ENCODE results near the gene TSG101. TPM values are rescaled to one million over a fixed set of nuclear protein-coding genes. Genes with fewer than 3 reads are reported as not detected.

TSG101 gene, protein sequence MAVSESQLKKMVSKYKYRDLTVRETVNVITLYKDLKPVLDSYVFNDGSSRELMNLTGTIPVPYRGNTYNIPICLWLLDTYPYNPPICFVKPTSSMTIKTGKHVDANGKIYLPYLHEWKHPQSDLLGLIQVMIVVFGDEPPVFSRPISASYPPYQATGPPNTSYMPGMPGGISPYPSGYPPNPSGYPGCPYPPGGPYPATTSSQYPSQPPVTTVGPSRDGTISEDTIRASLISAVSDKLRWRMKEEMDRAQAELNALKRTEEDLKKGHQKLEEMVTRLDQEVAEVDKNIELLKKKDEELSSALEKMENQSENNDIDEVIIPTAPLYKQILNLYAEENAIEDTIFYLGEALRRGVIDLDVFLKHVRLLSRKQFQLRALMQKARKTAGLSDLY
- total RNA-seq = 10 to 100 TPM; 60.1 to 93.2 (median 80.5) TPM

DNA sequence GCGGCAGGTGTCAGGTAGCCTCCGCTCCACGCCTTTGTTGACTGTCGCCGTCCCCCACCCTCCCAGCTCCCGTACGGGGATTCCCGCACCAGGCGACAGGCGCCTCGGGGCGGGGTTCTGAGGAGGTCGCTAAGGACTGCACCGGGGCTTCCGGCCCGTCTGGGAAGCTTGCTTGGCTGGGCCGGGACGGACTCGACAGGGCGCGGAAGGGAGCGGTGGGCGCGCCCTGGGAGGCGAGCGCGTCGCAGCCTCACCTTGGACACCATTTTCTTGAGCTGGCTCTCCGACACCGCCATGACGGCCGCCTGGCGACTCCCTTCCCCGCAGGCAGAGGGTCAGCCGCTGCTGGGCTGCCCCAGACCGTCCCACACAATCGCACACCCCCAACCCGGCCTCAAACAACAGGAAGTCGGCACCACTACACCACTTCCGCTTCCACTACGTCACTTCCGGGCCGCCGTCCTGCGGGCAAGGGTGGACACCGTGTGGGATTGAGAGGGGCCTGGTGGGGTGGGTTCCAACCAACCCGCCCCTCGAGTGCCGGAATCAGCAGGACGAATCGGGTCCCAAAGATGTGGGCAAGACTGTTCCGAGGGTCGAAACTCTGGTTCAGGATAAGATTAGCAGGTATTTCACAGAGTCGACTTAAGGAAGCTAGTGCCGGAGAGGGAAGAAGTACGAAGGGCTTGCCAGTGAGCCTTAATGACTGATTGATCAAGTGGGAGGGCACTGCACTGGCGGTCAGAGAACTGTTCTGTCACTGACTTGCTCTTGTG, at the start of gene TSG101:
Gene TSG101, minus strand, starts transcription at position 422 of the 776 bp plus-strand sequence. Its CDS starts 126 bp downstream, at position 296.
- Histone ChIP-seq H3K27me3 (no peaks in the 10 kb centered on the region), H3K4me3 (peak within 1 kb of the TSS; percentile 80 to 98 (median 97)), H3K9me3 (no peaks in the 10 kb centered on the region), H3K4me1 (peaks cover 16 to 51% (median 33%) of the 10 kb centered on the region in 4 donors), H3K27ac (replicated peaks in 1 of 4) (peak within 1 kb of the TSS; percentile 88 to 96 (median 93)), H3K36me3 (peaks cover 2 to 23% (median 3%) of the 10 kb centered on the region in 4 donors)
- DNase-seq (ENCODE audit: extremely low spot score) = peak; percentile 98
- under 1% methylated on average over 32 of the region's 57 CpGs for WGBS
- intact Hi-C loops (cut with DNase I) = loop anchor here (5.0 kb wide), 2 partner anchors 129 to 204 kb away; partner anchors contain the start of genes GTF2H1 and HPS5
- TF ChIP-seq, protein P1, sequence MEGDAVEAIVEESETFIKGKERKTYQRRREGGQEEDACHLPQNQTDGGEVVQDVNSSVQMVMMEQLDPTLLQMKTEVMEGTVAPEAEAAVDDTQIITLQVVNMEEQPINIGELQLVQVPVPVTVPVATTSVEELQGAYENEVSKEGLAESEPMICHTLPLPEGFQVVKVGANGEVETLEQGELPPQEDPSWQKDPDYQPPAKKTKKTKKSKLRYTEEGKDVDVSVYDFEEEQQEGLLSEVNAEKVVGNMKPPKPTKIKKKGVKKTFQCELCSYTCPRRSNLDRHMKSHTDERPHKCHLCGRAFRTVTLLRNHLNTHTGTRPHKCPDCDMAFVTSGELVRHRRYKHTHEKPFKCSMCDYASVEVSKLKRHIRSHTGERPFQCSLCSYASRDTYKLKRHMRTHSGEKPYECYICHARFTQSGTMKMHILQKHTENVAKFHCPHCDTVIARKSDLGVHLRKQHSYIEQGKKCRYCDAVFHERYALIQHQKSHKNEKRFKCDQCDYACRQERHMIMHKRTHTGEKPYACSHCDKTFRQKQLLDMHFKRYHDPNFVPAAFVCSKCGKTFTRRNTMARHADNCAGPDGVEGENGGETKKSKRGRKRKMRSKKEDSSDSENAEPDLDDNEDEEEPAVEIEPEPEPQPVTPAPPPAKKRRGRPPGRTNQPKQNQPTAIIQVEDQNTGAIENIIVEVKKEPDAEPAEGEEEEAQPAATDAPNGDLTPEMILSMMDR (IDR thresholded peaks at IDR 0.05) = peak in 1 of 3 experiments; percentile 7
- TF ChIP-seq POLR2AphosphoS5 (IDR thresholded peaks at IDR 0.05) (peak; percentile 96 to 97), POLR2A (IDR thresholded peaks at IDR 0.05; ENCODE audit: low read depth) (peak; percentile 81), EP300 (IDR thresholded peaks at IDR 0.05) (no peak)

DNA sequence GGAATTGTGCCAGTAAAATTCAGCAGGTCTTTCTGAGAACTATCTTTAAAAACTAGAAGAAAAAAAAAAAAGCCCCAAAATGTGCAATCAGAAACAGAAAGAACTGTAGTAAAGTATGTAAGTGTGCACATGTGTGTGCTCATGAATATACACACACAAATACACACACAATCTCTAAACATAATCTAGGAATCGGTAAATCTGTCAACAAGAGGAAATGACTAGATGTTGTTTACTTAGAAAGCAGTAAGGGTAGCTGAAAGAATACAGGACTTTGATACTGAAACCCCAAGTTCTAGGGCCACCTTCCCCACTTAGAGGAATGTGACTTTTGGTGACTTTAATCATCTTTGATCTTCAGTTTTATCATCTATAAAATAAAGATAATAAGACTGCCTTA, 48.6 kb upstream of the TSG101 start:
- TF ChIP-seq POLR2AphosphoS5 (IDR thresholded peaks at IDR 0.05) (no peak), POLR2A (IDR thresholded peaks at IDR 0.05; ENCODE audit: low read depth) (no peak), EP300 (IDR thresholded peaks at IDR 0.05) (no peak)
- TF ChIP-seq, protein P1 (IDR thresholded peaks at IDR 0.05) = no peak
- H3K27ac ChIP-seq (replicated peaks in 1 of 4) = no peak overlapping the region
- intact Hi-C loops (cut with DNase I) = no loop called here
- no peak for DNase-seq (ENCODE audit: extremely low spot score)
- no peaks in the 10 kb centered on the region for H3K9me3 ChIP-seq
- H3K4me3 ChIP-seq = no peak overlapping the region
- H3K4me1 ChIP-seq = no peaks in the 10 kb centered on the region
- H3K36me3 ChIP-seq = peaks cover 6 to 88% (median 71%) of the 10 kb centered on the region in 4 donors
- no peaks in the 10 kb centered on the region for H3K27me3 ChIP-seq
- WGBS = 78% methylated on average over 1 of the region's 1 CpG

DNA sequence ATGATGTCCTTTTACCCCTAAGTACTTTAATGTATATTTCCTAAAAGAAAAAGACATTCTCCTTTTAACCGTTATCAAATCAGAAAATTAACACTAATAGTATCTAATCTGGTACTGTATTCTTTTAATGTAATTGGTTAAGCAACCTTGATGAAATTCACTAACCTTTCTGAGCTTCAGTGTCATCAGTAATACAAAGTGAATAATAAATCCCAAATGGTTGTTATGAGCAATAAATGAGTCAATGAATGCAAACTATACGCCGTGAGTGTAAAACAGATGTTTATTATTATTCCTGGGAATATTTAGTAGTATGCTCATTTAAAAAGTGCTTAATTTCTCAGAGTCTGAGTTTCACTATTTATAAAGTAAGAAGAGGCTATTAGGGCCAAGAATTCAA, 40.3 kb upstream of the TSG101 start:
- H3K9me3 ChIP-seq = no peaks in the 10 kb centered on the region
- no peaks in the 10 kb centered on the region for H3K4me1 ChIP-seq
- H3K4me3 ChIP-seq = no peak overlapping the region
- 74% methylated on average over 3 of the region's 3 CpGs for WGBS
- intact Hi-C loops (cut with DNase I) = no loop called here
- H3K27me3 ChIP-seq = no peaks in the 10 kb centered on the region
- H3K27ac ChIP-seq (replicated peaks in 1 of 4) = no peak overlapping the region
- no peak for TF ChIP-seq POLR2AphosphoS5 (IDR thresholded peaks at IDR 0.05)
- TF ChIP-seq, protein P1 (IDR thresholded peaks at IDR 0.05) = no peak
- no peak for TF ChIP-seq EP300 (IDR thresholded peaks at IDR 0.05)
- no peak for TF ChIP-seq POLR2A (IDR thresholded peaks at IDR 0.05; ENCODE audit: low read depth)
- DNase-seq (ENCODE audit: extremely low spot score) = no peak
- peaks cover 32 to 86% (median 78%) of the 10 kb centered on the region in 4 donors for H3K36me3 ChIP-seq

DNA sequence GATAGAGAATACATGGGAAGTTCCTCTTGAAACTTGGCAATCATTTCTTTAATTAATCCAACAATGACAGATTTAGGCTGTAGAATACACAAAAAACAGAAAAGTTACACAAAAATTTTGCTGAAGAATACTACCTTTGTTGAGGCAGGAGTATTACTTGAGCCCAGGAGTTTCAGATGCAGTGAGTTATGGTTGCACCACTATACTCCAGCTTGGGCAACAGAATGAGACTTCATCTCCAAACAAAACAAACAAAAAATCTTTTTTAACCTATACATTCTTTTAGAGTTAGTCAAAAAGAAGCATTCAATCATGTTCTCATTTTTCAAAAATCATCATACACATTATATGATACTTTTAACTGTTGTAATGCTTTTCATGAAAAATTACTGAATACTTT, 39.7 kb upstream of the TSG101 start:
- no peaks in the 10 kb centered on the region for H3K9me3 ChIP-seq
- no peak for TF ChIP-seq POLR2A (IDR thresholded peaks at IDR 0.05; ENCODE audit: low read depth)
- no peak for TF ChIP-seq EP300 (IDR thresholded peaks at IDR 0.05)
- TF ChIP-seq POLR2AphosphoS5 (IDR thresholded peaks at IDR 0.05) = no peak
- TF ChIP-seq, protein P1 (IDR thresholded peaks at IDR 0.05) = no peak
- peaks cover 35 to 86% (median 78%) of the 10 kb centered on the region in 4 donors for H3K36me3 ChIP-seq
- H3K27ac ChIP-seq (replicated peaks in 1 of 4) = no peak overlapping the region
- H3K4me3 ChIP-seq = no peak overlapping the region
- no peaks in the 10 kb centered on the region for H3K27me3 ChIP-seq
- intact Hi-C loops (cut with DNase I) = no loop called here
- no peaks in the 10 kb centered on the region for H3K4me1 ChIP-seq
- no peak for DNase-seq (ENCODE audit: extremely low spot score)
